ENCODE data around the gene TUBGCP2.
A peak's percentile ranks its signal among the peaks of the same experiment; 100 is the strongest.
"Not testable (repeated sequence)": the region's sequence is repeated elsewhere in the genome, so short reads cannot be mapped to it uniquely, and the experiment has no call there.

TUBGCP2 gene

GRCh38 chr10:133324857-133325260, 16.2 kb upstream of the TUBGCP2 start:
- DNase-seq, result no peak
- Histone ChIP-seq H3K27ac (no peak overlapping the region), H3K36me3 (replicated peaks) (no peaks in the 10 kb centered on the region), H3K4me3 (ENCODE audit: low read depth, low read length) (no peak overlapping the region), H3K27me3 (replicated peaks) (peaks cover 26% of the 10 kb centered on the region)
- no peak for TF ChIP-seq CTCF (IDR thresholded peaks at IDR 0.05; ENCODE audit: low read depth, low read length, missing control alignments)
- in situ Hi-C loops (cut with HindIII; ENCODE audit: low pct_ligation_motif_present, low sequenced_read_pairs), result no loop called here

DNA sequence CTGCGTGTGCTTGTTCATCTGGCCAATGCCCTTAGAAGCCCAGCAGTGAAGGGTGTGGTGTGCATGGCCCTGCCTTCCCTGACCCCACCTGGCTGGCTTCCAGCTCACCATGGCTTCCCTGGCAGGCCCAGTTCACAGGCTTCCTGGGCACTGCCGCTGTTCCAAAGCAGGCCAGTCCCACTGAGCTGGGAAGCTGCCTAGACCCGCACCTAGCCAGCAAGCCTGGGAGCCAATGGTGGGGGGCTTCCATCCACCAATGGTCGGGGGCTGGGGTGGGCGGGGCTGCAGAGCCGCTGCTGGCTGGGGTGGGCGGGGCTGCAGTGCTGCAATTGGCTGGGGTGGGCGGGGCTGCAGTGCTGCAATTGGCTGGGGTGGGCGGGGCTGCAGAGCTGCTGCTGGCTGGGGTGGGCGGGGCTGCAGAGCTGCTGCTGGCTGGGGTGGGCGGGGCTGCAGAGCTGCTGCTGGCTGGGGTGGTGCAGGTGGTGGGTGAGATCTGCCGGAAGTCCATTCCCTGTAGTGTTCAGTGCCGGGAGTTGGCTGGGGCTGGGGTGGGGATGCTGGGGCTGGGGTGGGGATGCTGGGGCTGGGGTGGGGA, 15.6 kb upstream of the TUBGCP2 start:
- Histone ChIP-seq H3K27me3 (replicated peaks) (peaks cover 26% of the 10 kb centered on the region), H3K4me3 (ENCODE audit: low read depth, low read length) (peak overlapping the region; percentile 12), H3K27ac (no peak overlapping the region), H3K36me3 (replicated peaks) (no peaks in the 10 kb centered on the region)
- no peak for TF ChIP-seq CTCF (IDR thresholded peaks at IDR 0.05; ENCODE audit: low read depth, low read length, missing control alignments)
- in situ Hi-C loops (cut with HindIII; ENCODE audit: low pct_ligation_motif_present, low sequenced_read_pairs), result no loop called here
- DNase-seq, result peak; percentile 65

GRCh38 chr10:133322064-133322709, 13.5 kb upstream of the TUBGCP2 start:
- H3K36me3 ChIP-seq (replicated peaks); H3K4me3 ChIP-seq (ENCODE audit: low read depth, low read length); H3K27ac ChIP-seq; DNase-seq; in situ Hi-C loops (cut with HindIII; ENCODE audit: low pct_ligation_motif_present, low sequenced_read_pairs): not testable (repeated sequence)
- H3K27me3 ChIP-seq (replicated peaks), result peaks cover 21% of the 10 kb centered on the region

GRCh38 chr10:133320852-133321422, 12.3 kb upstream of the TUBGCP2 start:
- in situ Hi-C loops (cut with HindIII; ENCODE audit: low pct_ligation_motif_present, low sequenced_read_pairs); H3K36me3 ChIP-seq (replicated peaks); H3K4me3 ChIP-seq (ENCODE audit: low read depth, low read length); DNase-seq; H3K27ac ChIP-seq: not testable (repeated sequence)
- H3K27me3 ChIP-seq (replicated peaks), result peaks cover 11% of the 10 kb centered on the region

- DNase-seq, result peak; percentile 43
- Histone ChIP-seq H3K27ac (no peak overlapping the region), H3K36me3 (replicated peaks) (no peaks in the 10 kb centered on the region), H3K4me3 (ENCODE audit: low read depth, low read length) (peak overlapping the region; percentile 41), H3K27me3 (replicated peaks) (no peaks in the 10 kb centered on the region)
- in situ Hi-C loops (cut with HindIII; ENCODE audit: low pct_ligation_motif_present, low sequenced_read_pairs), result no loop called here
- peak; percentile 89 for TF ChIP-seq CTCF (IDR thresholded peaks at IDR 0.05; ENCODE audit: low read depth, low read length, missing control alignments)
Observed at GRCh38 chr10:133318494-133319127, 9.9 kb upstream of the TUBGCP2 start.

GRCh38 chr10:133316732-133317131, 8.1 kb upstream of the TUBGCP2 start:
- no peak for TF ChIP-seq CTCF (IDR thresholded peaks at IDR 0.05; ENCODE audit: low read depth, low read length, missing control alignments)
- in situ Hi-C loops (cut with HindIII; ENCODE audit: low pct_ligation_motif_present, low sequenced_read_pairs), result no loop called here
- H3K4me3 ChIP-seq (ENCODE audit: low read depth, low read length), result no peak overlapping the region
- no peak for DNase-seq
- peaks cover 2% of the 10 kb centered on the region for H3K36me3 ChIP-seq (replicated peaks)
- no peaks in the 10 kb centered on the region for H3K27me3 ChIP-seq (replicated peaks)
- no peak overlapping the region for H3K27ac ChIP-seq

Measured in brain microvascular endothelial cell (primary cell).